OCI-LY1 (cell line): ENCODE measurements around the gene METRN.
A peak's percentile ranks its signal among the peaks of the same experiment; 100 is the strongest.

ENCODE experiments used
- H2AFZ ChIP-seq: fragments of 200-600 bp; sonication (generic), shearing (Covaris generic); 2 replicates; pipeline ENCODE4 v1.6.0; 2014; ENCODE audit warnings: antibody characterized with exemption, mild to moderate bottlenecking, low read length
- H3F3A ChIP-seq: fragments of 200-600 bp; sonication (generic), shearing (Covaris generic); 2 replicates; pipeline ENCODE4 v1.6.0; 2014; ENCODE audit warnings: mild to moderate bottlenecking, antibody characterized with exemption, low read length, moderate library complexity; ENCODE audit not compliant: insufficient read depth
- H3K27ac ChIP-seq: fragments of 200-600 bp; sonication (generic); 2 replicates; pipeline ENCODE4 v1.5.1; 2014; ENCODE audit warnings: low read length, mixed run types, mild to moderate bottlenecking, low read depth; ENCODE audit not compliant: poor library complexity, severe bottlenecking
- H3K27me3 ChIP-seq: fragments of 200-600 bp; sonication (generic); 2 replicates; pipeline ENCODE4 v1.6.0; 2014; ENCODE audit warnings: antibody characterized with exemption, mild to moderate bottlenecking, low read length, moderate library complexity; ENCODE audit not compliant: insufficient read depth
- H3K36me3 ChIP-seq: fragments of 200-600 bp; sonication (generic); 2 replicates; pipeline ENCODE4 v1.6.1; 2014; ENCODE audit warnings: mild to moderate bottlenecking, antibody characterized with exemption, low read length, moderate library complexity, mixed read lengths; ENCODE audit not compliant: insufficient read depth
- H3K4me1 ChIP-seq: fragments of 200-600 bp; sonication (generic); 2 replicates; pipeline ENCODE4 v1.5.1; 2014; ENCODE audit warnings: mild to moderate bottlenecking, low read length, moderate library complexity; ENCODE audit not compliant: insufficient read depth, severe bottlenecking
- H3K4me2 ChIP-seq: fragments of 200-600 bp; sonication (generic), shearing (Covaris generic); 2 replicates; pipeline ENCODE4 v1.6.1; 2014; ENCODE audit warnings: low read length
- H3K4me3 ChIP-seq: fragments of 200-600 bp; sonication (generic); 2 replicates; pipeline ENCODE4 v1.5.1; 2014; ENCODE audit warnings: low read length, low read depth, mild to moderate bottlenecking, mixed read lengths; ENCODE audit not compliant: poor library complexity, severe bottlenecking
- H3K79me2 ChIP-seq: fragments of 200-600 bp; shearing (Covaris generic); 2 replicates; pipeline ENCODE4 v1.6.1; 2016; ENCODE audit warnings: mixed run types, low read length, mixed read lengths; ENCODE audit not compliant: insufficient read depth
- H3K9ac ChIP-seq: fragments of 200-600 bp; sonication (generic), shearing (Covaris generic); 2 replicates; pipeline ENCODE4 v1.6.1; 2014; ENCODE audit warnings: mild to moderate bottlenecking, low read length, mixed read lengths
- H3K9me2 ChIP-seq: fragments of 200-600 bp; sonication (generic), shearing (Covaris generic); 2 replicates; pipeline ENCODE4 v1.6.1; 2014; ENCODE audit warnings: low read depth, mild to moderate bottlenecking, low read length, mixed read lengths
- H3K9me3 ChIP-seq: fragments of 200-600 bp; shearing (Covaris generic); 2 replicates; pipeline ENCODE4 v1.6.1; 2014; ENCODE audit warnings: low read length, mixed read lengths
- H4K20me1 ChIP-seq: fragments of 200-600 bp; sonication (generic), shearing (Covaris generic); 2 replicates; pipeline ENCODE4 v1.6.0; 2016; ENCODE audit warnings: mild to moderate bottlenecking, low read length; ENCODE audit not compliant: insufficient read depth
- CTCF ChIP-seq: fragments of 200-600 bp; sonication (generic), shearing (Covaris generic); IDR thresholded peaks from 2 replicates; pipeline ENCODE4 v1.5.1; 2017; ENCODE audit warnings: mild to moderate bottlenecking, antibody characterized with exemption, low read length, moderate library complexity, mixed read lengths
- EZH2 ChIP-seq: fragments of 200-600 bp; sonication (generic), shearing (Covaris generic); IDR thresholded peaks from 2 replicates; pipeline ENCODE4 v1.8.0; 2017; ENCODE audit warnings: borderline replicate concordance, mixed run types, mild to moderate bottlenecking, antibody characterized with exemption, low read length, moderate library complexity, mixed read lengths

Gene METRN

GRCh38 chr16:729768-730665, 15.1 kb downstream of the METRN start:
- H3K4me1 ChIP-seq = peaks cover 22% of the 10 kb centered on the region
- no peaks in the 10 kb centered on the region for H3K9me2 ChIP-seq
- no peaks in the 10 kb centered on the region for H3K27me3 ChIP-seq
- no peaks in the 10 kb centered on the region for H4K20me1 ChIP-seq
- H3K36me3 ChIP-seq = peaks cover 49% of the 10 kb centered on the region
- no peak overlapping the region for H2AFZ ChIP-seq
- peak overlapping the region; percentile 57 for H3K4me2 ChIP-seq
- no peaks in the 10 kb centered on the region for H3K9me3 ChIP-seq
- peak overlapping the region; percentile 93 for H3K4me3 ChIP-seq
- no peaks in the 10 kb centered on the region for H3K79me2 ChIP-seq
- H3K9ac ChIP-seq = peak overlapping the region; percentile 43; the same call in 1 of the 2 replicates
- no peak for TF ChIP-seq EZH2
- H3F3A ChIP-seq = peaks cover 4% of the 10 kb centered on the region; the same call in 1 of the 2 replicates
- H3K27ac ChIP-seq = peak overlapping the region; percentile 58

GRCh38 chr16:730666-731509, 16.0 kb downstream of the METRN start:
- Histone ChIP-seq H3K4me1 (peaks cover 23% of the 10 kb centered on the region), H3K4me3 (no peak overlapping the region), H3K9ac (no peak overlapping the region), H4K20me1 (no peaks in the 10 kb centered on the region), H3K9me3 (no peaks in the 10 kb centered on the region), H3K27me3 (no peaks in the 10 kb centered on the region), H2AFZ (no peak overlapping the region), H3K36me3 (peaks cover 58% of the 10 kb centered on the region), H3K79me2 (no peaks in the 10 kb centered on the region), H3K9me2 (no peaks in the 10 kb centered on the region), H3K4me2 (no peak overlapping the region), H3F3A (peaks cover 4% of the 10 kb centered on the region; the same call in 1 of the 2 replicates), H3K27ac (peak overlapping the region; percentile 58)
- TF ChIP-seq CTCF (no peak), EZH2 (no peak)

GRCh38 chr16:732332-732731, 17.4 kb downstream of the METRN start:
- Histone ChIP-seq H3K36me3 (peaks cover 69% of the 10 kb centered on the region), H3K79me2 (no peaks in the 10 kb centered on the region), H3K4me2 (no peak overlapping the region), H2AFZ (no peak overlapping the region), H3K27ac (peak overlapping the region; percentile 34), H3K4me3 (no peak overlapping the region), H3K4me1 (peaks cover 30% of the 10 kb centered on the region), H3K9me2 (no peaks in the 10 kb centered on the region), H4K20me1 (no peaks in the 10 kb centered on the region), H3K9ac (no peak overlapping the region), H3K9me3 (no peaks in the 10 kb centered on the region), H3F3A (no peaks in the 10 kb centered on the region), H3K27me3 (no peaks in the 10 kb centered on the region)
- TF ChIP-seq CTCF = no peak
- TF ChIP-seq EZH2 = no peak
